NK-92 treated with Interleukin-12 subunit alpha and Interleukin-12 subunit beta, amount 100 ng/mL, for 24 hours (cell line): ENCODE data around the gene DIPK2A.

Experiments used
- DNase-seq: peaks from one replicate; lab custom pipeline; 2025; lab: John Stamatoyannopoulos, UW

The DIPK2A gene

DNA sequence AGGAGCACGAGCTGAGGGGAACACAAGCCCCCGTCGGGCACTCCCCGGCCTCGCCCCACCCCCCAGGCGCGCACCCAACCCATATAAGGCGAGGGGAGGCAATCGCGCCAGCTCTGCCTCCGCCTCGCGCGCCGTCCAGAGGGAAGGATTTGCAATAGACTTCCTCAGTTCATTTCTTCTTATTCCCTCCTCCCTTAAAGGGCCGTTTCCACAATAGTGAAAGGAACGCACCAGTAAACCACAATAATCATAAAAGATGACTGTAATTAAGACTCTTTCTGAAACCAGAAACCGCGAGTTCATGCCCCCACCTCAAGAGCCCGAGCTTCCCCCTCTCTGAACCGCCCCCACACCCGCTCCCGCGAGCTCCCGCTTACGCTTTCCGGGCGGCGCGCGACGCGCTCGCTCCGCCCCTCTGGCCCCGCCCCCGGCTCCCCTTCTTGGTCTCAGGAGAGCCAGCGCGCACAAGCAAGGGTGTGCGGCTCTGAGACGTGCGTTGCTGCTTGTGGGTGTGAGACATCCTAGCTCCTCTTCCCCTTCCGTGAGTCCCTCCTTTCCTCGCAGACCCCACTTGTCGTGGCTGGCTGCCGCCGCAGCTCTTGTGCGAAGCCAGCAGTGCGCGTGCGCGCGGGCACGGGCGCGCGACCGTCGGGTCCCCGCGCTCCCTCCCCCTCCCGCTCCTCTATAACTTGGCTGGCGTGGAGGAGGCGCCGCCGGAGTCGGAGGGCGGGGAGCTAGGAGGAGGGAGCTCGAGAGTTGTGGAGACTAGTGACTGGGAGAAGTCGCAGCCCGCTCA is at the start of gene DIPK2A:
Gene DIPK2A (plus strand): TSS at position 465 of the 796 bp plus-strand sequence. CDS start 510 bp downstream, outside the sequence.
- peak; percentile 97 for DNase-seq

DNA sequence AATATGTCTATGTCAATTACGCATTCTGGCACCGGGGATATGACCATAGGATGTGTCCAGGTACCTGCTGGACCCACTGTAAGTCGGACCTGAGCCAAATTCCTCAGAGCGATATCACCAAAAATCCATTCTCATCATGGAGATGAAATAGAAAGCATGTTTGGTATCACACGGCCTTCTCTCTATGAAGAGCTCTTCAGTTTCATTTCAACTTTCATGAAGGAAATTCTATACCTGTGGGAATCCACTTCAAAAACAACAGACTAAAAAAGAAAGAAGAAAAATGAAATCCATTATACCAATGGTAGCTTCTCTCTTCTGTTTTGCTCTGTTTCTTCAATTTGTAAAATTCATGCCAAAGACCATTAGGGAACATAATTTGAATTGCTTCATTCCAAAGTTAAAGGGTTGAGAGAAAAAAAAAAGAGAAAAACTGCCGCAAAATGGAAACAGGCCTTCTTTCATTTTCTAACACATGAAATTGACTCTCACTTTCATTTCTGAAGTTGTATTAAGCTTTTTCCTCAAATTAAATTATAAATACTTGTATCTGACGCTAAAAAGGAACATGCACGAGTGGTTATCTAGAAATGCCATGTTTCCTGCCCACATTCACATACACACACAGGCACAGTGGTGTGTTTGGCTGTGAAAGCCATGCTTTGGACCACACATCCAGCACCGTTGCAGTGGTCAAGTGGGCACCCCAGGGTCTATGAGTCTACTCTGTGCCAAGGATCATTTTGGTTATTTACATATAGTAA is 46.9 kb upstream of the DIPK2A start:
- DNase-seq, result no peak

- DNase-seq, result no peak
These were observed 43.6 kb upstream of the DIPK2A start for GRCh38 chr3:143928056-143928455.

- no peak for DNase-seq
These were observed 42.9 kb upstream of the DIPK2A start for GRCh38 chr3:143928541-143929255.

- DNase-seq, result no peak
These were observed 36.8 kb upstream of the DIPK2A start for GRCh38 chr3:143934791-143935190.

- DNase-seq, result no peak
These were observed 35.9 kb upstream of the DIPK2A start for GRCh38 chr3:143935678-143936077.

GRCh38 chr3:143950810-143951209 is 20.8 kb upstream of the DIPK2A start:
- no peak for DNase-seq

- DNase-seq, result no peak
These were observed 20.2 kb upstream of the DIPK2A start for GRCh38 chr3:143951351-143951971.

- no peak for DNase-seq
These were observed 19.0 kb upstream of the DIPK2A start for GRCh38 chr3:143952569-143953072.

DNA sequence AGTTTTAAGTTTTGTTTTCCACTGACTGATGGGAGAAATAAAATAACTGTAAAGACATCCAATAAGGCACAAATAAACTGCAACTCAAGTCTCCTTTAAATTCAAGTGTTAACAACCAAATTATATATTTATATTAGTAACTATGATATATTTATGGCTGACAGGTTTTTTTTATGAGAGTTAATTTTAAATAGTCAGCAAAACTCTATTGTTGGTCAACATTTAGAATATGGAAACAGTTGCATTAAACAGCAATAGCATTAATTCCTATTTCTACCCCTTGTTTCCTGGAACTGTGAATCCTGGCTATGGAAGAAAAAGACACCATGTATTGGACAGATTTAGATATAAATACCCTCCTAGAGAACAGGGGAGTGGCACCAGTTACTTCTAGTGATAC is 16.5 kb upstream of the DIPK2A start:
- no peak for DNase-seq

DNA sequence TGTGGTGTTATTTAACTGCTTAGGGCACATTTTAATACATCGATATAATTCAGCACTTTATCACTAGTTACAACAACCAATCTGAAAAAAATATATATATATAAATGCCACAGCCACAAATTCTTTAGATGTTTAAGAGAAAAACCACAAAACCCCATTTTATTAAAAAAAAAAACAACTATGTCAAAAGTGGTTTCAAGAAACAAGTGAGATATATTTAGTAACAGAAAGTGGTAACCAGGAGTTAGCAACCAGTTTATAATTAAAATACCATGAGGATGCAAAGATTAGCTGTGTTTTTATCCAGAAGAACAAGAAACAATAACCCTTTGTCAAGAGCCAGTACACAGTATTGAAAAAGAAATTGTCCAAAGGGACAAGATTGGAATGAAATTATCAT is 14.8 kb upstream of the DIPK2A start:
- DNase-seq, result no peak

DNA sequence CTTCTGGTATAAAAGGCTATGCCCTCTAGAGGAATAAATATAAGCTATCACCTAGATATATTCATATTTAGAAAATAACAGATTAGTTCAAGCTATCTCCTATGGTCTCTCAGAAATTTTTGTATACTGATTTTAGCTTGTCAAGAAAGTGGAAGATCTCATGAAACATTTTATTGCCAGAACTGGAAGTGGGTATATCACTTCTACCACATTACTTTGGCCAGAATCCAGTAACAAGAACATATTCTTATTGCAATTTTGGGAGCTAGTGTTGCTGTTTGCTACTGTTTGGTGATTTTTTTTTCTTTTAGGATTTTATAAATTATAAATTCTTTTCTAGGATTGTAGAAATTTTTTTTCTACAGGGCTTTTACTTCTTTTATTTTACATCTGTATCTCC is 14.2 kb upstream of the DIPK2A start:
- DNase-seq, result no peak

GRCh38 chr3:143958966-143959365 is 12.7 kb upstream of the DIPK2A start:
- no peak for DNase-seq

GRCh38 chr3:143961342-143961741 is 10.3 kb upstream of the DIPK2A start:
- no peak for DNase-seq

- no peak for DNase-seq
These were observed 7.7 kb upstream of the DIPK2A start for GRCh38 chr3:143963946-143964345.

- DNase-seq, result peak; percentile 66
These were observed 757 bp upstream of the DIPK2A start for GRCh38 chr3:143970773-143971358.

DNA sequence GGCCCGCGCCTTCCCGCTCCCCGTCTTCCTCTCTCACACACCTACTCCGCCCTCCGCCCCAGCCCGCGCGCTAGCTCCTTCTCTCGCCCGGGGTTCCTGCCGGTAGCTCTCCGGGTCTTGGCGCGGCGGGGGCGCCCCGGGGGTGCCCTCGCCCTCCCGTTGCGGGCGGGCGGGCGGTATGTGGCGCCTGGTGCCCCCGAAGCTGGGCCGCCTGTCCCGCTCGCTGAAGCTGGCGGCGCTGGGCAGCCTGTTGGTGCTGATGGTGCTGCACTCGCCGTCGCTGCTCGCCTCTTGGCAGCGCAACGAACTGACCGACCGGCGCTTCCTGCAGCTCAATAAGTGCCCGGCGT is 507 bp downstream of the DIPK2A start:
- no peak for DNase-seq

- peak; percentile 76 for DNase-seq
These were observed 1.1 kb downstream of the DIPK2A start for GRCh38 chr3:143972505-143973258.

DNA sequence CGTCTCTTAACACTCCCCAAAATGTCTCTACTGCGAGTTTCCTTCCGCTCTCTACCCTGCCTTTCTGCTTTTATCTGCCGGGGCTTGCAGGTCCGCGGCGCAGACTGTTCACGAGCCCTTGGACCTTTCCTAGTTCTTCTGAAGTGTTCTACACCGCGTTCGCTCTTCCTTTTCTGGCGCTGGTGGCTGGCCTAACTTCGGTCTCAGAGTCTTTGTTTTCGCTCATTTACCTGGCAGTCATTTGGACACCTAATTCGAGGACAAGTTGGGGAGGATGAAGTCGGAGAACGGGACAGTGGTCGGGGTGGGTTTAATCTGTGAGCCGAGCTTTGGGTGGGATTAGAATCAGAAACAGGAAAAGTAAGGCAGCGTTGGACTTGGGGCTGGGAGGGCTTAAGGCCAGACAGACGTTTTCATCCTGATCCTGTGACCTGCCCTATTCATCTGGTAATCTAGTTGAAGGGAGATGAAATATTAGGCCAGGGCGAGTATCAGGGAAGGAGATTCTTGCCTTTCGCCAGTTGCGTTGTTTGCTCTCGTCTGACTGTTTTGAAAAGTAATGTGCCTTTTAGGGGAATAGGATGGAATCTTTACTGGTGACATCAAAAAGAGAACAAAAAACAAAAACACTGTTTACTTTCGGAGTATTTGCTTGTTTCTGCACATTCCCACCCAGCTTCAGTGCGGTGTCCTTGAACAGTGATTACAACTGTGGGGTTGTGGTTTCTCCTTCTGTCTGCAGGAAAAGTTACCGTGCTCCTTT is 1.8 kb downstream of the DIPK2A start:
- DNase-seq, result no peak
